GM19372 (cell line): ENCODE data around the gene ZGPAT.
"Not testable (repeated sequence)": the region's sequence is repeated elsewhere in the genome, so short reads cannot be mapped to it uniquely, and the experiment has no call there.

Source experiments
- ATAC-seq: cut with Tn5 transposase; IDR thresholded peaks from one replicate; pipeline ENCODE4 v1.9.1; 2021; ENCODE audit warnings: mild to moderate bottlenecking, low read depth, moderate library complexity; ENCODE audit not compliant: unreplicated experiment

Gene ZGPAT

GRCh38 chr20:63755933-63756647, 48.3 kb downstream of the ZGPAT start:
- no peak for ATAC-seq

DNA sequence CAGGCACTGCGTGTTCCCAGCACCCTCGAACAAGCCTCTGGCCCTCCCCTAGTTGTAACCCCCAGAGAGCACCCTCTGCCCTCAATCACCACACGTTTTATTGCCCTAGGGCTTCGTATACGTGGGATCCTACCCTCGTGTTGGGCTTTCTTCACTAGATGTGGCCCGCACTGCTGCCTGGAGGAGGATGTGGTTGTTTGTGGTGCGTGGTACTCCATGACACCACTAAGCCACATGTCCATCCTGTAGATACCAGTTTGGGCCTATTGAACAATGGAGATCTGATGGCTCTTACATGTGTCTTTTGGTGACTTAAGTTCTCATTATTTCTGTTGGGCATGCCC, 48.8 kb downstream of the ZGPAT start:
- ATAC-seq, result no peak

GRCh38 chr20:63758152-63758551, 50.3 kb downstream of the ZGPAT start:
- no peak for ATAC-seq

DNA sequence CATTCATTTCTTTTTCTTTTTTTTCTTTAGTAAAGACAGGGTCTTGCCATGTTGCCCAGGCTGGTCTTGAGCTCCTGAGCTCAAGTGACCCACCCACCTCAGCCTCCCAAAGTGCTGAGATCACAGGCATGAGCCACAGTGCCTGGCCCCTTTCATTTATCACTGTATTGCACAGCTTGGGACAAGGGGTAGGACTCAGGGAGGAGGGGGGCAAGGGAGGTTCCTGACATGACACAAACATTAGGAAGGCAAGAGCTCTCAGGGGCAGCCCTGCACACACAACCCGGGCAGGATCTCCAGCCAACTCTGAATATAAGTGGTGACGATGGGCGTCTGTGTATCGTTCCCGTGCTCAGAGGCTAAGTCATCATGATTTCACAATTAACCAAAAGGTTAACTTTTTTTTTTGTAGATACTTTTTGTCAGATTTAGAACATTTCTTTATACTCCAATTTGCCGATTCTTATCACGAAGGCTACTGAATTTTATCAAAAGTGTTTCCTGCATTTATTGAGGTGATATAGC, 51.6 kb downstream of the ZGPAT start:
- ATAC-seq, result no peak

DNA sequence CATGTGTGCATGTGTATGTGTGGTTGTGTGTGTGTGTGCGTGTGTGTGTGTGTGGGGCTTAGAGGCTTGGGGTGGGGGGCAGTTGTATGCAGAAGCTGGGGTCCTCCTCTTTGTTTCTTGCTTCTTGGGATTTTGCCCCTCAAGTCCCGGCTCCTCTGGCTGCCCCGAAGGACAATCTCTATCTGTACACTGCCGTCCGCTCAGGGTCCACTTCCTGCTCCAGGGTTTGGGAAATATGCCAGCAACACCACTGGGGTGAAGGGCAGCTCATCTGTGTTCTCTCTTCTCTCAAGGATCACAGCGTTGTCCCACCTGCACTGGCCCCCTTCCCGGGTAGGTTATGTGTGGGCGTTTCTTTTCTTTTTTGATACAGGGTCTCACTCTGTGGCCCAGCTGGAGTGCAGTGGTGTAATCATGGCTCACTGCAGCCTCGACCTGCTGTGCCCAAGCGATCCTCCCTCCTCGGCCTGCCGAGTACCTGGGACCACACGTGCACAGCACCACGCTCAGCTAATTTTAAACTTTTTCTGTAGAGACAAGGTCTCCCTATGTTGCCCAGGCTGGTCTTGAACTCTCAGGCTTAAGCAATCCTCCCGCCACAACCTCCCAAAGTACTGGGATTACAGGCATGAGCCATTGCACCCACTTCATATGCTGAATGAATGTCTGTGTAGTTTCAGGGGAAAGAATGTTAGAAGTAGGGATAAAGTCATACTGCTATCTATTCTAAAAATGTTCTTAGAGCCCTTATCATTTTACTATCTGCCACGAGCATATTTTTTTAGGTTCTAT, 57.4 kb downstream of the ZGPAT start:
- no peak for ATAC-seq

GRCh38 chr20:63765902-63766301, 58.1 kb downstream of the ZGPAT start:
- ATAC-seq, result no peak

- no peak for ATAC-seq
Observed at GRCh38 chr20:63766695-63767426, 59.0 kb downstream of the ZGPAT start.

DNA sequence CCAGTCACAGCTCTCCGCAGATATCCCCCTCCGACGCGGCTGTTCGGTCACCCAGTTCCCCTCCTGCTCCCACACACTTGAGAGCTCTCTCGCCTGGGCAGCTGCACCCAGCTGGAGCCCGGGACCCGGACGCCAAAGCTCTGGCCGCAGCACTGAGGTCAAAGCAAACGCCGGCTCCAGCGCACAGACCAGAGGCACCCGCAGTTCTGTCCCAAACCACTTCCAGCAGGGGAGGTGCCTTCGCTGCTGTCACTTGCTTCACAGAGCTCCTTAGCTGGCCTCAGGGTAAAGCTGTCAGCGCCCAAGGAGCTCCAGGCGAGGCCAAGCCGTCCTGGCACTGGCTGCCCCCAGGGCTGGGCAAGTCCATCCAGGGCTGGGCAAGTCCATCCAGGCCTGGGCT, 59.6 kb downstream of the ZGPAT start:
- ATAC-seq, result no peak

- no peak for ATAC-seq
Observed at GRCh38 chr20:63767886-63768285, 60.0 kb downstream of the ZGPAT start.

- ATAC-seq, result no peak
Observed at GRCh38 chr20:63768591-63769515, 61.0 kb downstream of the ZGPAT start.

- no peak for ATAC-seq
Observed at GRCh38 chr20:63769891-63770474, 62.1 kb downstream of the ZGPAT start.

DNA sequence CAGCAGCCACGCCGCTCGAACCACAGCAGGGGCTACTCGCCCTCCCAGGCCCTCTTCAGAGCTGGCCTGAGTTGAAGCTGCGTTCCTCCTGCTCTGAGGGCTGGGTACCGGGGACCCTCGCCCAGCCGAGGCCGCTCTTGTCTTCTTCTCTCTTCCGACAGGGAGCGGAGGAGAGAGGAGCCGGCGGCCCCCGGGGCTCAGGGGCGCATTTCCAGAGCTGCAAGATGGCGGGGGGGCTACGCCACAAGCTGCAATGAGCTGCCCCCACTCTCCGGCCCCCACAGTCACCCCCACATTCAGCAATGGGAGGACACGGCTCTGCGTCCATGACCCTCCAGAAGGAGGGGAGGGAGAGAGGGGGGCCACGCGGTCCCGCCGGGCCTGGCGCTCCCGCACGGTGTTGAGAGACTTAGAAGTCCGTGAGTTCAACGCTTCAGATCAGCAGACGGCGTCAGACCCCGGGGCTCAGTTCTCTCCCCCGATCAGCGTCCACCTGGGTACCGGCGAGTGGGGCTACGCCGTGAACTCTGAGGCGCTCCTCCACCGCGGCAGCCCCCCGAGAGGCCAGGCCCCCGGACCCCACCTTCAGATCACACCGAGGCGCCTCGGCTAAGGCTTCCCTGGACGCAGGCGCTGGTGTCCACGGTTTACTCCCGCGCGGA, 63.3 kb downstream of the ZGPAT start:
- no peak for ATAC-seq

DNA sequence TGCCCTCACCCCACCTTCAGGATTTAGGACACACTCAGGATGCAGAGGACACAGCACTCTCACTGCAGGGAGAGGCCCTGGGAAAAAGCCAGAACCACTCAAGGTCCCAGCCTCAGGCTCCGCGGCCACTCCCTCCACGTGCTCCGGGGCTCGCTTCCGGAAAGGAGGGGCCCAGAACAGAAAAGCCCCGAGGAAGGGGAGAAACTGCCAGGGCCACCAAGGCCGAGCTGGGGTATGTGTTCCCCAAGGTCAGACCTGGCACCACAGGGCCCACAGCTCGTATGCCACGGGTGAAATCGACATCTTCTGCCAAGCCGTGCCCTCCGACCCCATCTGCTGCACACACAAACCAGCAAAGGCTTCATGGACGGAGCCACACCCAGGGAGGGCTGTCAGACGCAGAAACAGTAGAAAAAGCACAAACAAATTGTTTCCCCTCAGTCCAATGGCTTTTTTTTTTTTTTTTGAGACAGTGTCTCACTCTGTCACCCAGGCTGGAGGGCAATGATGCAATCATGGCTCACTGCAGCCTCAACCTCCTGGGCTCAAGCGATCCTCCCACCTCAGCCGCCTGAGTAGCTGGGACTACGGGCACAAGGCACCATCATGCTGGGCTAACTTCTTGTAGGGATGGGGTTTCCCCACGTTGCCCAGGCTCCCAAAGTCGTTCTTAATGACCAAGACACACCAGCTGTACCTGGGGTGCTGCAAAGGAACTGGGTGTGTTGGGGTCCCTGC, 65.1 kb downstream of the ZGPAT start:
- no peak for ATAC-seq

- ATAC-seq, result no peak
Observed at GRCh38 chr20:63773571-63774241, 65.9 kb downstream of the ZGPAT start.

- ATAC-seq, result no peak
Observed at GRCh38 chr20:63774306-63774705, 66.5 kb downstream of the ZGPAT start.

DNA sequence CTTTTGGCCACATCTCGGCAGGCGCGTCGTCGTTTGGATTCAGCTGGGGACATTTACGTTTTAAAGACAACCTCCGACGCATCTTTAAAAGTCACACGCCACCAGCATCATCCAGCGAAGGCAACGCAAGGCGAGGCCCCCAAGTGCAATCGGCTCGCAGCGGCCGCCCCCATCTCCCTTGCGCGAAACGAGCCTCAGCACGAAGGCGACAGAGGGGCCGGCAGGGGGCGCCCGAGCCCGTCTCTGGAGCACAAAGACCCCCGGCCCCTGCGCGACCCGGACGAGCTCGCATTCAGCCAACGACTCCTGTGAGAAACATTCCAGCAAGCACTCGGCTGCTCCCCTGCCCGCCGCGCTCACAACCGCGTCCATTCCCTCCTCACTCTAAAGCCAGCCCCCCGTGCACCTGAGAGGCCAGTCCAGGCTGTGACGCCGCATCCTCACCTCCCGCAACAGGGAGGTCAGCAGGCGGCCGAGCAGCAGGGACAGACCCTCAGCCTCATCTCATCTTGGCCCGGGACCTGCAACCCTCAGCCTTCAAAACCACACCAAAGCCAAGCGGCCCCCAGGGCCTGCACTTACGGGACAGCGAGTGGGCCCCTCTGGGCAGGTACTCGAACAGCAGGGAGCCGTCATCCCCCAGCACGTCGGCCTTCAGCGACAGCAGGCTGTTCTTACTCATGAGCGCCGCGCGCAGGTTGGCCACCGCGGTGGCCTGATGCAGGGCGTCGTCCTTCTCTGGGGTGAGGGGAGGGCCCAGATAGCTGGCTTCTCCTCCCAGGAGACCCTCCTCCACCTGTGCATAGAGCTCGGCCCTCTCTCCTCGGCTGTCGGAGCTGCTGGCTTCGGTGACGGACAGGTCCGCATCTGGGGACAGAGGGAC, 67.5 kb downstream of the ZGPAT start:
- no peak for ATAC-seq

DNA sequence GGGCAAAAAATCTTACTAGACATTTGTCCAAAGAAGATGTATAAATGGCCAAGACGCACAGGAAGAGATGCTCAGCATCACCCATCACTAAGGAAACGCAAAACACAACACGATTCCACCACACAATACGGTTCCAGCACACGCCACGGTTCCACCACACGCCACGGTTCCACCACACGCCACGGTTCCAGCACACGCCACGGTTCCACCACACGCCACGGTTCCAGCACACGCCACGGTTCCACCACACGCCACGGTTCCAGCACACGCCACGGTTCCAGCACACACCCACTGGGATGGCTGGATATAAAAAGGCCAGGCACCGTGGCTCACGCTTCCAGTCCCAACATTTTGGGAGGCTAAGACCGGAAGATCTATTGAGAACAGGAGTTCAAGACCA, 69.0 kb downstream of the ZGPAT start:
- ATAC-seq, result not testable (repeated sequence)
